DMS153 treated with DMSO at 0.1 percent for 48 hours (cell line): ENCODE results near the gene ZNF668.
"Not testable (repeated sequence)": the region's sequence is repeated elsewhere in the genome, so short reads cannot be mapped to it uniquely, and the experiment has no call there.

Experiments
- DNase-seq: peaks from one replicate; lab custom pipeline; 2025; ENCODE audit not compliant: unreplicated experiment; lab: John Stamatoyannopoulos, UW

Gene ZNF668

GRCh38 chr16:31061126-31061812 is 12.8 kb downstream of the ZNF668 start:
- no peak for DNase-seq

- DNase-seq, result no peak
These were observed 18.4 kb downstream of the ZNF668 start for GRCh38 chr16:31055613-31056012.

GRCh38 chr16:31052114-31052513 is 21.9 kb downstream of the ZNF668 start:
- DNase-seq, result no peak

GRCh38 chr16:31050280-31051030 is 23.6 kb downstream of the ZNF668 start:
- no peak for DNase-seq

GRCh38 chr16:31043898-31044481 is 30.1 kb downstream of the ZNF668 start:
- DNase-seq, result no peak

- no peak for DNase-seq
These were observed 30.7 kb downstream of the ZNF668 start for GRCh38 chr16:31043352-31043751.

GRCh38 chr16:31042866-31043265 is 31.2 kb downstream of the ZNF668 start:
- DNase-seq, result no peak

- DNase-seq, result no peak
These were observed 35.0 kb downstream of the ZNF668 start for GRCh38 chr16:31038993-31039392.

GRCh38 chr16:31036691-31037090 is 37.3 kb downstream of the ZNF668 start:
- no peak for DNase-seq

GRCh38 chr16:31033709-31034492 is 40.1 kb downstream of the ZNF668 start:
- DNase-seq, result peak; percentile 64

GRCh38 chr16:31032736-31033708 is 41.0 kb downstream of the ZNF668 start, which contains the start of gene STX4:
STX4 (plus strand) TSS chr16:31033558; CDS start chr16:31033806, 248 bp downstream.
- peak; percentile 88 for DNase-seq

GRCh38 chr16:31031276-31031675 is 42.8 kb downstream of the ZNF668 start:
- no peak for DNase-seq

GRCh38 chr16:31029272-31029671 is 44.8 kb downstream of the ZNF668 start:
- DNase-seq, result no peak

GRCh38 chr16:31025339-31025738 is 48.7 kb downstream of the ZNF668 start:
- no peak for DNase-seq

- DNase-seq, result no peak
These were observed 50.3 kb downstream of the ZNF668 start for GRCh38 chr16:31023627-31024226.

- DNase-seq, result no peak
These were observed 50.8 kb downstream of the ZNF668 start for GRCh38 chr16:31023252-31023602.

- no peak for DNase-seq
These were observed 51.3 kb downstream of the ZNF668 start for GRCh38 chr16:31022544-31023251.

GRCh38 chr16:31020536-31020935 is 53.5 kb downstream of the ZNF668 start:
- DNase-seq, result no peak

GRCh38 chr16:31017756-31018155 is 56.3 kb downstream of the ZNF668 start:
- not testable (repeated sequence) for DNase-seq
